Neural cell (in vitro differentiated cells): ENCODE data around the gene LHFPL2. TPM values are rescaled to one million over a fixed set of nuclear protein-coding genes. Genes with fewer than 3 reads are reported as not detected.

Experiments
- H2AFZ ChIP-seq: fragments of 200-600, 300-800 bp; sonication (generic), shearing (Covaris generic); 2 replicates; pipeline ENCODE4 v1.6.0; 2014; ENCODE audit warnings: low read depth, mild to moderate bottlenecking, antibody characterized with exemption, low read length, moderate library complexity
- H3F3A ChIP-seq: fragments of 200-600 bp; shearing (Covaris generic); 2 replicates; pipeline ENCODE4 v1.6.1; 2016; ENCODE audit warnings: mild to moderate bottlenecking, moderate library complexity, mixed read lengths, antibody characterized with exemption, low read length; ENCODE audit not compliant: insufficient read depth, poor library complexity, severe bottlenecking
- H3K27ac ChIP-seq: fragments of 200-600, 300-800 bp; sonication (generic), shearing (Covaris generic); 2 replicates; pipeline ENCODE4 v1.5.1; 2014; ENCODE audit warnings: mild to moderate bottlenecking, low read length, moderate library complexity
- H3K27me3 ChIP-seq: fragments of 300-800, 200-600 bp; sonication (generic), shearing (Covaris generic); 2 replicates; pipeline ENCODE4 v1.6.0; 2014; ENCODE audit warnings: mild to moderate bottlenecking, low read depth, low read length, moderate library complexity; ENCODE audit not compliant: insufficient read depth
- H3K36me3 ChIP-seq: fragments of 300-800, 200-600 bp; sonication (generic), shearing (Covaris generic); 2 replicates; pipeline ENCODE4 v1.5.1; 2014; ENCODE audit warnings: mild to moderate bottlenecking, antibody characterized with exemption, low read length, moderate library complexity; ENCODE audit not compliant: insufficient read depth
- H3K4me2 ChIP-seq: fragments of 300-800, 200-600 bp; sonication (generic), shearing (Covaris generic); 2 replicates; pipeline ENCODE4 v1.6.0; 2014; ENCODE audit warnings: mild to moderate bottlenecking, low read length
- H3K4me3 ChIP-seq: fragments of 300-800, 200-600 bp; sonication (generic), shearing (Covaris generic); 2 replicates; pipeline ENCODE4 v1.5.1; 2014; ENCODE audit warnings: mild to moderate bottlenecking, low read length, moderate library complexity
- H3K79me2 ChIP-seq: fragments of 200-600 bp; shearing (Covaris generic); replicated peaks from 2 replicates; pipeline ENCODE4 v1.6.0; 2014; ENCODE audit warnings: mild to moderate bottlenecking, low read length, moderate library complexity; ENCODE audit not compliant: insufficient read depth
- H3K9ac ChIP-seq: fragments of 300-800, 200-600 bp; sonication (generic), shearing (Covaris generic); 2 replicates; pipeline ENCODE4 v1.6.1; 2016; ENCODE audit warnings: mild to moderate bottlenecking, low read length, mixed read lengths
- H3K9me2 ChIP-seq: fragments of 200-600 bp; shearing (Covaris generic); 2 replicates; pipeline ENCODE4 v1.6.1; 2016; ENCODE audit warnings: mild to moderate bottlenecking, low read length, mixed read lengths; ENCODE audit not compliant: insufficient read depth
- H3K9me3 ChIP-seq: fragments of 200-600, 300-800 bp; sonication (generic), shearing (Covaris generic); 2 replicates; pipeline ENCODE4 v1.6.1; 2016; ENCODE audit warnings: mild to moderate bottlenecking, mixed run types, low read length, moderate library complexity, mixed read lengths
- H4K20me1 ChIP-seq: fragments of 200-600 bp; shearing (Covaris generic); 2 replicates; pipeline ENCODE4 v1.6.1; 2016; ENCODE audit warnings: mild to moderate bottlenecking, mixed run types; ENCODE audit not compliant: insufficient read depth
- EP300 ChIP-seq: fragments of 450-650 bp; conservative IDR thresholded peaks from 2 replicates; pipeline ENCODE4 v1.6.1; 2014; ENCODE audit warnings: antibody characterized with exemption, mild to moderate bottlenecking, moderate library complexity; ENCODE audit not compliant: poor library complexity, severe bottlenecking
- EZH2 ChIP-seq: fragments of 200-600, 300-800 bp; shearing (Covaris generic), sonication (generic); IDR thresholded peaks from 2 replicates; pipeline ENCODE4 v1.6.1; 2014; ENCODE audit warnings: antibody characterized with exemption, low read length, borderline replicate concordance, mild to moderate bottlenecking; ENCODE audit not compliant: insufficient read depth, poor library complexity, severe bottlenecking
- MXI1 ChIP-seq: fragments of 450-650 bp; conservative IDR thresholded peaks from 2 replicates; pipeline ENCODE4 v1.6.1; 2014; ENCODE audit warnings: antibody characterized with exemption, mild to moderate bottlenecking; ENCODE audit not compliant: poor library complexity, severe bottlenecking
- POLR2AphosphoS5 ChIP-seq: IDR thresholded peaks from 2 replicates; pipeline ENCODE4 v1.6.1; 2012
- RAD21 ChIP-seq: fragments of 450-650 bp; conservative IDR thresholded peaks from 2 replicates; pipeline ENCODE4 v1.6.1; 2014; ENCODE audit warnings: antibody characterized with exemption, mild to moderate bottlenecking, moderate library complexity
- SMC3 ChIP-seq: fragments of 450-650 bp; conservative IDR thresholded peaks from 2 replicates; pipeline ENCODE4 v1.6.1; 2014; ENCODE audit warnings: antibody characterized with exemption, mild to moderate bottlenecking, moderate library complexity; ENCODE audit not compliant: poor library complexity
- TAF1 ChIP-seq: IDR thresholded peaks from 2 replicates; pipeline ENCODE4 v1.6.1; 2012; ENCODE audit warnings: low read depth
- polyA plus RNA-seq: library from polyadenylated mRNA; depleted of rRNA; stranded (reverse); fragments of >200 nt; gene quantifications from 2 replicates; pipeline ENCODE4 v1.2.3, GENCODE V29; 2014
- TF ChIP-seq, protein P1 (sequence below): fragments of 450-650 bp; IDR thresholded peaks from 2 replicates; pipeline ENCODE4 v1.5.1; 2014; ENCODE audit warnings: antibody characterized with exemption, mild to moderate bottlenecking, moderate library complexity; ENCODE audit not compliant: poor library complexity, severe bottlenecking
- TF ChIP-seq, protein P2 (sequence below): IDR thresholded peaks from 2 replicates; pipeline ENCODE4 v1.6.1; 2012; ENCODE audit warnings: borderline replicate concordance

Gene LHFPL2
- polyA plus RNA-seq, 1 donor from 2014 or later, result 1.6 TPM

DNA sequence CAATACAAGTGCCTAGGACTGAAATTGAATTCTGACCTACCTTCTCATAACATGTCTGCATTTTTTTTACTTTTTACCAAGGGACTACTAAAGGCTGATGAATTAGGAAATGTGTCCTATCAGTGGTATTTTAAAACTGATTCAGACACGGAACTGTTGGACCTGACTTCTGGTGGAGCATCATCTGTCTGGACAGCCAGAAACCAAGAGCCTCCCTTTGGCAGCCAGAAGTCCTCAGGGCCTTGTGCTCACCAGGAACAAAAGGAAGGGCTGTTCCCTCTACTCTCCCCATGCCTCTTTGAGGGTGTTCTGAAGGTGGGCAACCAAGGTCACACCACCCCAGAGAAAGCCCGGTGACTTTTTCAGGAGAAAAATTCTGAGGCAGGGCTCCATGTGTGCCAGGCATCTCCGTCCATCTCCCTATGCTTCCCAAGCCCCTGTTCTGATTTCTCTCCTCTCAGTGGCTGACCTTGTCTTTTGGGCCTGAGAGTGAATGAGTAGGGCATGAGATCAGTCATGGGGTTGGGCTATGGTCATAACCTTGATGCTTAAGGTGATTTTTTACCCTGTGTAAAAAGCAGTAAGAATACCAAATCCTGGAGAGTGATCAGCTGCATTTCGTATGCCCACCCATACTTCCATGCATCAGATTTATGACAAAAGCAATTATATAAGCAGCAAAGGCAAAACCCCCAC lies 144.5 kb downstream of the LHFPL2 start:
- TF ChIP-seq RAD21, result no peak
- no peak for TF ChIP-seq MXI1
- no peak for TF ChIP-seq EZH2
- TF ChIP-seq, protein P1, sequence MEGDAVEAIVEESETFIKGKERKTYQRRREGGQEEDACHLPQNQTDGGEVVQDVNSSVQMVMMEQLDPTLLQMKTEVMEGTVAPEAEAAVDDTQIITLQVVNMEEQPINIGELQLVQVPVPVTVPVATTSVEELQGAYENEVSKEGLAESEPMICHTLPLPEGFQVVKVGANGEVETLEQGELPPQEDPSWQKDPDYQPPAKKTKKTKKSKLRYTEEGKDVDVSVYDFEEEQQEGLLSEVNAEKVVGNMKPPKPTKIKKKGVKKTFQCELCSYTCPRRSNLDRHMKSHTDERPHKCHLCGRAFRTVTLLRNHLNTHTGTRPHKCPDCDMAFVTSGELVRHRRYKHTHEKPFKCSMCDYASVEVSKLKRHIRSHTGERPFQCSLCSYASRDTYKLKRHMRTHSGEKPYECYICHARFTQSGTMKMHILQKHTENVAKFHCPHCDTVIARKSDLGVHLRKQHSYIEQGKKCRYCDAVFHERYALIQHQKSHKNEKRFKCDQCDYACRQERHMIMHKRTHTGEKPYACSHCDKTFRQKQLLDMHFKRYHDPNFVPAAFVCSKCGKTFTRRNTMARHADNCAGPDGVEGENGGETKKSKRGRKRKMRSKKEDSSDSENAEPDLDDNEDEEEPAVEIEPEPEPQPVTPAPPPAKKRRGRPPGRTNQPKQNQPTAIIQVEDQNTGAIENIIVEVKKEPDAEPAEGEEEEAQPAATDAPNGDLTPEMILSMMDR, result no peak
- no peak for TF ChIP-seq TAF1
- TF ChIP-seq SMC3, result no peak
- no peak for TF ChIP-seq POLR2AphosphoS5
- TF ChIP-seq EP300, result no peak
- TF ChIP-seq, protein P2, sequence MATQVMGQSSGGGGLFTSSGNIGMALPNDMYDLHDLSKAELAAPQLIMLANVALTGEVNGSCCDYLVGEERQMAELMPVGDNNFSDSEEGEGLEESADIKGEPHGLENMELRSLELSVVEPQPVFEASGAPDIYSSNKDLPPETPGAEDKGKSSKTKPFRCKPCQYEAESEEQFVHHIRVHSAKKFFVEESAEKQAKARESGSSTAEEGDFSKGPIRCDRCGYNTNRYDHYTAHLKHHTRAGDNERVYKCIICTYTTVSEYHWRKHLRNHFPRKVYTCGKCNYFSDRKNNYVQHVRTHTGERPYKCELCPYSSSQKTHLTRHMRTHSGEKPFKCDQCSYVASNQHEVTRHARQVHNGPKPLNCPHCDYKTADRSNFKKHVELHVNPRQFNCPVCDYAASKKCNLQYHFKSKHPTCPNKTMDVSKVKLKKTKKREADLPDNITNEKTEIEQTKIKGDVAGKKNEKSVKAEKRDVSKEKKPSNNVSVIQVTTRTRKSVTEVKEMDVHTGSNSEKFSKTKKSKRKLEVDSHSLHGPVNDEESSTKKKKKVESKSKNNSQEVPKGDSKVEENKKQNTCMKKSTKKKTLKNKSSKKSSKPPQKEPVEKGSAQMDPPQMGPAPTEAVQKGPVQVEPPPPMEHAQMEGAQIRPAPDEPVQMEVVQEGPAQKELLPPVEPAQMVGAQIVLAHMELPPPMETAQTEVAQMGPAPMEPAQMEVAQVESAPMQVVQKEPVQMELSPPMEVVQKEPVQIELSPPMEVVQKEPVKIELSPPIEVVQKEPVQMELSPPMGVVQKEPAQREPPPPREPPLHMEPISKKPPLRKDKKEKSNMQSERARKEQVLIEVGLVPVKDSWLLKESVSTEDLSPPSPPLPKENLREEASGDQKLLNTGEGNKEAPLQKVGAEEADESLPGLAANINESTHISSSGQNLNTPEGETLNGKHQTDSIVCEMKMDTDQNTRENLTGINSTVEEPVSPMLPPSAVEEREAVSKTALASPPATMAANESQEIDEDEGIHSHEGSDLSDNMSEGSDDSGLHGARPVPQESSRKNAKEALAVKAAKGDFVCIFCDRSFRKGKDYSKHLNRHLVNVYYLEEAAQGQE, result no peak
- H2AFZ ChIP-seq, result no peak overlapping the region
- no peak overlapping the region for H3K4me2 ChIP-seq
- H3K9me2 ChIP-seq, result no peaks in the 10 kb centered on the region
- no peak overlapping the region for H3K4me3 ChIP-seq
- no peaks in the 10 kb centered on the region for H4K20me1 ChIP-seq
- H3K9me3 ChIP-seq, result no peaks in the 10 kb centered on the region
- H3F3A ChIP-seq, result no peaks in the 10 kb centered on the region
- no peaks in the 10 kb centered on the region for H3K36me3 ChIP-seq
- no peak overlapping the region for H3K9ac ChIP-seq
- no peaks in the 10 kb centered on the region for H3K27me3 ChIP-seq
- H3K27ac ChIP-seq, result no peak overlapping the region
- no peaks in the 10 kb centered on the region for H3K79me2 ChIP-seq

DNA sequence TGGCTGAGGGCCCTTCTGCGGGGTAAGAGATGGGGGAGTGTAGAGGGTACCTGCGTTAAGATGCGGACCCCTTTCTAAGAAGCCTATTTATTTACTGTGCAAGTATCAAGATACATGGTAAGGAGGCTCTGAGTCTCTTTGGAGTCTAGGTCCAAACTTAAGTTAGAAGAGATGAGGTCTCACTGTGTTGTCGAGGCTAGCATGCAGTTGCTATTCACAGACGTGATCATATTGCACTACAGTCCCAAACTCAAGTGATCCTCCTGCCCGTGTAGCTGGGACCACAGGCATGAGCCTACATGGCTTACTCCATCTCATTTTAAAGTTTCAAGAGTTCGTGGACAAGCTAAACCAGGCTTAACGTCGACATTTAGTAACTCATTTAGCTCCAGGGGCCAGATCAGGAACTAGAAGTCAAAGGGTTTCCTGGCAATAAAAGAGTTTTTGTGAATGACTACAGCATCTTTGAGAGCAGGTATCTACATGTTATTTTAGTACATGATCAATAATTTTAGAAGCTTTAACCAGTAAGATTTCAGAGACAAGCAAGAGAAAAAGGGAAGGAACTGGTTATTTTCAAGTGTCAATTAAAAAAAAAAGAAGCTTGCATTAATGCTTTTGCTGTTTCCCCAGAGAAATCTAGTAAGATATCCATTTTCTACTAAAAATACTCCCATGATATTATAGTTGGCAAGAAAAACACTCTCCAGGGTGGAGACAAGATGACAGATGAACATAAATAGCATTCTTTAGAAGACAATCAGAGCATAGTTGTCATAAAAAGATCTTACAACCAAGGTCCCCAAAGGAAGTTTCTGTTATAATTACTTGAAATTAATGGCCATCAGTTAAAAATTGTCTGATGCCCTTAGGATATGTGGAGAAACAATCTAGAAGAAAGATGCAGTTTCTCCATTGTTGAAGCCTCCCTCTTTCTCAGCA lies 146.9 kb downstream of the LHFPL2 start:
- H2AFZ ChIP-seq, result no peak overlapping the region
- H3K36me3 ChIP-seq, result no peaks in the 10 kb centered on the region
- TF ChIP-seq TAF1 (no peak), SMC3 (no peak), EZH2 (no peak), EP300 (peak; percentile 42), MXI1 (no peak), RAD21 (no peak), POLR2AphosphoS5 (peak; percentile 21)
- TF ChIP-seq, protein P1, result no peak
- TF ChIP-seq, protein P2, result no peak
- no peak overlapping the region for H3K4me2 ChIP-seq
- H3K9me3 ChIP-seq, result no peaks in the 10 kb centered on the region
- H3K79me2 ChIP-seq, result no peaks in the 10 kb centered on the region
- H3F3A ChIP-seq, result no peaks in the 10 kb centered on the region
- no peaks in the 10 kb centered on the region for H3K9me2 ChIP-seq
- no peak overlapping the region for H3K9ac ChIP-seq
- H4K20me1 ChIP-seq, result no peaks in the 10 kb centered on the region
- no peak overlapping the region for H3K27ac ChIP-seq
- no peak overlapping the region for H3K4me3 ChIP-seq
- no peaks in the 10 kb centered on the region for H3K27me3 ChIP-seq
